Right lobe of liver (tissue), 4 donors: ENCODE measurements around the gene UBC.

ENCODE experiments used
- CTCF ChIP-seq, 4 donors: fragments of 200-600 bp in 3 of 4; fragments of 450-650 bp in 1 of 4; IDR thresholded peaks; one replicate each; pipeline versions ENCODE4 v1.5.1 to v1.8.0; 2016 to 2022; ENCODE audit warnings: antibody characterized with exemption in 4 of 4, mild to moderate bottlenecking in 2 of 4
- POLR2A ChIP-seq: fragments of 450-650 bp; IDR thresholded peaks from one replicate; pipeline ENCODE4 v1.6.1; 2017; ENCODE audit warnings: antibody characterized with exemption, mild to moderate bottlenecking
- donor health status: DM: no; HTN: no; CAD: no.
- donor health status: DM: no; HTN: no; CAD: no.
- donor health status: DM: no; HTN: yes; CAD: no.

GRCh38 chr12:124902916-124903315 is 11.5 kb downstream of the UBC start:
- TF ChIP-seq CTCF (IDR thresholded peaks at IDR 0.05), result no peak
- no peak for TF ChIP-seq POLR2A
